Activated CD4-positive, alpha-beta T cell treated with anti-CD3 and anti-CD28 coated beads for 1 hour (primary cell): ENCODE measurements around the gene MSI2.

ENCODE experiments used
- DNase-seq: peaks from one replicate; pipeline ENCODE4 v3.0.0-alpha.2; 2020

Gene MSI2

DNA sequence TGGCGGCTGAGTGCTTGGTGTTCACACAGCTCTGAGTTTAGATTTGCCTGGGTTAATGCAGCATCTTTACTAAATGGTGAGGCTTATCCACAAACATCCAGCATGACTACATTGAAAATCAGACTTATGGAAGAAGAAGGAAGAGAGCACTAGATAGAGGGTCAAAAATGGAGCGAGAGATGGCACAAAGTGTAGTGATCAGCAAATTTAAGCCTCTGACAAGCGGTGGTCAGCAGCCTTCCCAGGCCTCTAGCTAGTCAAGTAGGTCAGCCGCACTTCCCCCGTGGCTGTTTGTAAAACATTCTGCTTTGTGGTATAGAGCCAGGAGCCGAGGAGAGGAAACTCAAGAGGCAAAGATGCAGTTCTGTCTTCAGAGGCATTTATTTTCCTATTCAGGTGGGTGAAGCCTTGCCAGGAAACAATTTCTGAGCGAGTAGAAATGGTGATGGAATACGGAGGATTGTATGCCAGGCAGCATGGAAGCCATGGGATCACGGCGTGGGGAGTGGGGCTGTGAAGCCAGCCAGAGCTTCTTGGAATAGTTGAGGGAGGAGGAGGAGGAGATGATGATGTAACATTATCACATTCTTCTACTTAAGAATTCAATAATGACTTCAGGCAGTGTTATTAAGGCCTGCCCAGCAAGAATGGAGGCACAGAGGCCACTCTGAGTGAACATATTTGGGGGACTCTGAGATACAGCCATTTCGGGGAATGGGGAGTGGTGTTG is 118.9 kb downstream of the MSI2 start:
- DNase-seq, result no peak

DNA sequence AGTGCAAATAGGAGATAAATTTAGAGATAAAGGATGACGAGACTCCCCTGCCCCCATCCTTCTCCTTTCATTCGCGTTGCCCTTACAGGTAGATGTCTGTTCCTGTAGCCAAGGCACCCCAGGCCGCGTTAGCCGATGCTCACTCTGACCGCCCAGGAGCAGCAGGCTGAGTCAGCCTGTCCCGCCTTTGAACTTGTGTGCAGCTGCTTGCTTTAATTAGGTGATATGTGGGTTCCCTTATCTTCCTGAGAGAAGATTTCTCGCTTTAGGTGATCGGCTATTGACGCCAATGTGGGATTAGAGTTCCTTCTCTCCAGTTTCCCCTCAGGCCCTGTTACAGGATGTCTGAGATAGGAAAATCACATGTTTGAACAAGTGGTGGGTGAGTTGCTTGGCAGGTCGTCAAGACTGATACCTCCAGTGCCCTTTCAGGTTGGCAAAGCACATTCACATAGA is 119.5 kb downstream of the MSI2 start:
- DNase-seq, result no peak

DNA sequence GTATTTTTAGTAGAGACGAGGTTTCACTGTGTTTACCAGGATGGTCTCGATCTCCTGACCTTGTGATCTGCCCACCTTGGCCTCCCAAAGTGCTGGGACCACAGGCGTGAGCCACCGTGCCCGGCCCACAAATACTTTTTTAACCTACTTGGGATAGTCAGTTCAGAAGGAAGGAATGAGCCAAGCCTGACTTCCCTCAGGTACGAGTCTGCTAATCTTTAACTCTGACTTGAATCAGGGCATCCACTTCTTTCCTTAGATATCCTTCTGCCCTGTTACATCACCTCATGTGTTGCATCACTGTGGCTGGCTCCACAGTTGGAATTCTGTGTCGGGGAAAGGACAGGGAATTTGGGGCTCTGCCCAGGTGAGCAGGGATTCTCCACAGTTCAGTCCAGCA is 120.8 kb downstream of the MSI2 start:
- no peak for DNase-seq

DNA sequence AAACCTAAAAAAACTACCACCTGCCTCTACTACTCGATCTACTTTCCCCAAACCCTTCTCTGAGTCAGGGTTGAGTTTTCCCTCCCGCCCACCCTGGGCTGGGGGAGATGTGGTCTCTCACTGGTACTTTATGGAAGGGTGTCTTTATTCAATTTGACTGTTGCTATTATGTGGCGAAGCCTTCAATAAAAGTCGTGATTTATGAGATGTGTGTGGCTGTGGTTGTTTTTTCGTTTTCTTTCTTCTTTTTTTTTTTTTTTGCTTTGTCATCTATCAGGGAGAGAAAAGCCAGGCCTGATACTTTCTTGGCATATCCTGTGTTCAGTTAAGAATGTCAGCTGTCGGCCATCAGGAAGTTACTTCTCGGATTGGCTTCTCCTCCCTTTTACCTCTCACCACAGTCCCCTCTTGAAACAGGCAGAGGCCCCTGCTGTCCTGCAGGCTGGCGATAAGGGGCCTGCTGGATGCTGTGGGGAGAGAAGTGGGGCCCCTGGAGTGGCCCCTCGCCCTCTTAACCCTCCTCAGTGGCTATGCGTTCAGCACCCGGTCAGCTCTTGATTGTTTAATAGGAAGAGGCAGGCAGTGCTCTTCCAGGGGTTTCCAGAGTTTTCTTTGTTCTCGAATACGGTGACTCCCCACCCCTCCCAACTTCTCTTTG is 123.0 kb downstream of the MSI2 start:
- DNase-seq, result no peak

DNA sequence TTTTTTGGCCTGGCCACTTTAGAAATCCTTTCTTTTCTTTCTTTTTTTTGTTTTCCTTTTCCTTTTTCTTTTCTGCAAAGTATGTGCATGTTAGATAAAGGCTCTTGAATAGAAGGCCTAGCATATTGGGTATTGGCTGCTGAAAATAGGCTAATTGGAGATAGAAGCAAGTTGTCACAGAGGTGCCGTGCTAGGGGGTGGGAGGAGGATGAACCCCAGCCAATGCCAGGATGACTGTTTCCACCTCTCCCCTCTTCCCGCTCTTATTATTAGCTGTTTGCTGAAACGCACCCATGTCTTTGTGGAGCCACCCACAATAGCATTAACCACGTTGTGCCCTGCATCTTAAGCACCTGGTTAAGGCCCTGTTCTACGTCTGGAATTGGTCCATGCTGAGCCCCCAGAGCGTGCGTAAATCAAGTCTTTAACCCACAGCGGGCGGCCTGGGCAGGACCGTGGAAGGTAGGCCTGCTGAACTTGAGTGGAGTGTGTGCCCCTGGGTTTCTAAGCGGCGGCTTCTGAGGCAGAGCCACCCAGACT is 123.6 kb downstream of the MSI2 start:
- no peak for DNase-seq

DNA sequence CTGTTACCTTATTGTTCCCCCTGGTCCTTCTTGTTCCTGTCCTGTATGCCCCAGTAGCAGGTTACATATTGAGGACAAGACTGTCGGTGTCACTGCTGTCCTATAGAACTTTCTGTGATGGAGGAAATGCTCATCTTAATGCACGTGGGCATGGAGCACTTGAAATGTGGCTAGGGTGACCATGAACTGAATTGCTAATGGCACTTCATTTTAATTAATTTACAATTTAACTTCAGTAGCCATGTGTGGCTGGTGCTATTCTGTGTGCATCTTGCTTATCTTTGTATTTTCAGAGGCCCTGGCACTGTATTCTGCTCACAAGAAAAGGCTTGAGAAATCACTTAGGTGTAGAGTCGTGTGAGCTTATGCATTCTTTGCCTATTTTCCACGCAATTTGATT is 125.2 kb downstream of the MSI2 start:
- no peak for DNase-seq

DNA sequence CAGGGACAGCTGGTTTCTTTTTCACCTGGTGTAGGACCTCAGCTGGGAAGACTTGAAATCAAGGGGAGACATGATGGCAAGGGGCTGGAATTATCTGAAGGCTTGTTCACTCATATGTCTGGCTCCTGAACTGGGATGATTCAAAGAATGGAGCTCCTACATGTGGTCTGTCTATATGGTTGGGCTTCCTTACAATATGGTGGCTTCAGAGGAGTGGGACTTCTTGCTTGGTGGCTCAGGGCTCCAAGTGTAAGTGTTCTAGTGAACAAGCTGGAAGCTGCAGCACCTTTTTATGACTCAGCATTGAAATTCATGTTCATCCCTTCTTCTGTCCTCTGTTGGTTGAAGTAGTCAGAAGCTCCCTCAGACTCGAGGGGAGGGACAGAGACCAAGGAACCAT is 127.9 kb downstream of the MSI2 start:
- DNase-seq, result no peak

DNA sequence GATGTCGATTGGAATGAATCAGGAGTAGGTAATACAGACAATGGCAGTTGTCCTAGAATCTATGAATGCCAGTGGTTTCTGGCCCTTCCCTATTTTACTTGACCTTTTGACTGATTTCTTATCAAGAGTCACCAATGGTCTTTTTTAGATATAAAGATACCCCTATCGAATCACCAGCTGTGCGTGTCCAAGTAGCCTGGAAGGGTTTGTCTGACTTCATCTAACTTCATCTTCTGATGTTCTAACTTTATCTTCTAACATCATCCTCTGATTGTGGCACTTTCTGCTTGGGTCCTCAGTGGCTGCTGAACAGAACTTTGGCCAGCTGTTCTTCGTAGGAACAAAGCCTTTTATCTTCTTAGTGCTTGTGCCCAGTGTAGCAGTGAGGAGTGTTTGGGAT is 129.7 kb downstream of the MSI2 start:
- no peak for DNase-seq

DNA sequence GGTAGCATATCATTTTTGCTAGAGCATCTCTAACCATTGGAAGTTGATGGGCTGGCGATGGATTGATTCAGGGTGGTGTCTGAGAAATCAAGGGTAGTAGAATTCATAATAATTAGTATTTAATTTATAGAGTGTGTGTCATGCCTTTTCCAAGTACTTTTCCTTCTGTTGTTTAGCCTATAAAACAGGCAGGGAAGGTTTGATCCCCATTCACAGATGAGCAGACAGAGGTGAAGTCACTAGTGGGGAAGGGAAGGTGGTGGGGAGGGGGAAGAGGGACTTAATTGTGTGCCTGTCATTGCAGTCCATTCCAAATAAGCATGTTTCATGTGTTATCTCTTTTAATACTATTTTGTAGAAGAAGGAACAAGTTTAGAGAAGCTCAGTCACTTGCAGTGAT is 131.3 kb downstream of the MSI2 start:
- DNase-seq, result no peak

DNA sequence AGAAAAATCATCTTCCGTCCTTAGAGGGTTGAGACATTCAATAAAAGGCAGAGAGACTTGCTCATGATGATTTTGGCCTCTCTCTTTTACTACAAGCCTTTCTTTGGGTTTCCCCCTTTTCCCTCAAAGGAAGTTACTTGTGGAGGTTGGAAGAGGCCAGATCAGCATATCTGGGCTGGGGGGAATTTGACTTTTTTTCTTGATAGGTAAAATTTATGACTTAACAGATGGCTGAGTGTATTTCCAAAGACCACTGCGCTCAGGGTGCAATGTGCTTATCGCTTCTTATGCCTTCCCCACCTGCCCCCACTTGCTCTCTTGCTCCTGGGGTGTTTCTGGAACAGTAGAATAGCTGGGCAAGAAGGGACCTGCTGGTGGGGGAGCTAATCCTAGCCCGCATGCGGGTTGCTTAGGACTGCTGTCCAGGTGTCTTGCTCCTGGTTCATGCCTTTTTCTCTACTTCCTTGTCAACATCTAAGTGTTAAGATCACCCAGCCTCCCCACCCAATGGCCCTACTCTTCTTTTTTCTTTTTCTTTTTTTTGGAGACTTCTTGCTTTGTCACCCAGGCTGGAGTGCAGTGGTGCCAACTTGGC is 131.9 kb downstream of the MSI2 start:
- DNase-seq, result no peak

DNA sequence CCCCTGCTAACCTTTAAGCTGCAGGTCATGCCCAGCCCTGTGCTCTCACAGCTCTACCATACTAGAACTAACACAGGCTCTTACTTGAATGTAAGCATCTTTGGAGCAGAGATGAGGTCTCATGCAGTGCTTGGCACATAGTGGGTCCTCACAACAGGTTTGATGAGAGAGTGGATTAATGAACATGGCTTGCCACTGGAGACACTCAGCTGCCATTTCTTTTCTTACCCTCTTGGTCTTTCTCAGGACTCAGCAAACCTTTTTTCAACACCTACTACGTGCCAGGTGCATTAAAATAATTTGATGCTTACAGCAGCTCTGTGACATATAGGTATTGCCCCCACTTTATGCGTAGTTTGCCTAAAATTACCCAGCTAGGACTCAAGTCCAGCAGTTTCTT is 133.2 kb downstream of the MSI2 start:
- DNase-seq, result no peak

DNA sequence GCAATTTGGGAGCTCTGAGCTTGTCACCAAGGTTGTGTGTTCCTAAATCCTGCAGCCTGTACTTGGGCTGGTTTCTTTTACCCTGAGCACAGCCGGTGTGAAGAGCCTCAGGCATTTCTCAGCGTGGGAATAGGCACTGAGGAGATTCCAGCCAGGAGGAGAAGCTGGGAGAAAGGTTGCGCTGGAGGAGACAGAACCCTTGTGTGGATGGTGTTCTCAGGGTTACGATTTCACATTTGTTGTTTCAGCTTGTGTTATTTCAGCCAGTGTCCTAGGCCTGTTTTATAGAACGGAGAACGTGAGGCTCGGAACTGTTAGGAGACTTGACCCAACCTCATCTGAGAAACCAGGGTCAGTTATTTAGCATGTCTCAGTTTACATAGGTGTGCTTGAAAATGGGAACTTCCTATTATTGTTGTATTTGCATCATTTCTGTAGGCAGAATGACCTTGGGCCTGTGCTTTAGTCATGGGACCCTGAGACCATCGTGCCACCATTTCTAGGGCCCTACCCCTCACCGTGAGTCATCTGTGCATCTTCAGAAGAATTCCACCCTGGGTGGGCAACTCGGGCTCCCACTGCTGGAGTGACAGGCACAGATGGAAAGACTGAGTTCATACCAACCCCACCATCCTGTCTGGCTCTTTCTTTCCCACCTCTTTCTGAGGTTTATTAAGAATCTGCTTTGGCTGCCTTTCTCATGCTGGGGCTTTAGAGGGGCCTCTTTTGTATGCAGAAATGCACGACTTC is 134.9 kb downstream of the MSI2 start:
- DNase-seq, result no peak

DNA sequence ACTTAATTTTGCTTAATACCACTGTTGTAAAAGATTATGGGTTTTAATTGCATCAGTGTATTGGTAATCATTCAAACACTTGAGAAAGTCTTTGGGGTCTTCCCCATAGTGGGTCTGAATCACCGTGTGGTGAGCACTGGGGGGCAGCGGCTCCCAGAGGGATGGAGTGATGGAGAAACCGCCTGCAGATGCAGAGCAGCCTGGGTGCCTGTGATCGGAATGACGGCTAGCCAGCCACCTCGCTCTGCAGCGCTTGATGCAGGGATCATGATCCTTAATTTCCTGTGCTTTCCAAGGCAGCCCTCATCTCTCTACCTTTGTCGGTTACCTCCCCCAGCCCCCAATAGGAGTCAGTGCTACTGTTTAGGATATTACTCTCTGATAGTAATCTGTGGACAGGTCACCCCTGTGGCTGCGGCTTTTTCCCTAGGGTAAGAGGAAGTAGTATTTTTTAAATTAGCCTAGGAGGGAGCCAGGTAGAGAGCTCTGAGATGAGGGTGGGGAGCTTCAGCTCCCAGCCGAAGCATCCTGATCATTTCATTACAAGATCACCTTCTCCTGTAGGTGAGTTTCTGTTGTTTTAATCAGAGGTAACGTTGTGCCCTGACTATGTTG is 135.6 kb downstream of the MSI2 start:
- DNase-seq, result no peak

DNA sequence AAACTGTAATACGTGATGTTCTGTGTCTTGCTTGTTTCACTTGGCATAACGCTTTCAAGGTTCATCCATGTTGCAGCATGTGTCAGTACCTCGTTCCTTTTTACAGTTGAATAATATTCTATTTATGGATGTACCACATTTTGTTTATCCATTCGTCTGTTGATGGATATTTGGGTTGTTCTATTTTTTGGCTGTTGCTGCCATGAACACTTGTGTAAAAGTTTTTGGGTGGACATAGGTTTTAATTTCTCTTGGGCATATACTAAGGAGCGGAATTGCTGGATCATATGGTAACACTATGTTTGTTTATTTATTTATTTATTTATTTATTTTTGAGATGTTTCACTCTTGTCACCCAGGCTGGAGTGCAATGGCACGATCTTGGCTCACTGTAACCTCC is 137.0 kb downstream of the MSI2 start:
- DNase-seq, result no peak

DNA sequence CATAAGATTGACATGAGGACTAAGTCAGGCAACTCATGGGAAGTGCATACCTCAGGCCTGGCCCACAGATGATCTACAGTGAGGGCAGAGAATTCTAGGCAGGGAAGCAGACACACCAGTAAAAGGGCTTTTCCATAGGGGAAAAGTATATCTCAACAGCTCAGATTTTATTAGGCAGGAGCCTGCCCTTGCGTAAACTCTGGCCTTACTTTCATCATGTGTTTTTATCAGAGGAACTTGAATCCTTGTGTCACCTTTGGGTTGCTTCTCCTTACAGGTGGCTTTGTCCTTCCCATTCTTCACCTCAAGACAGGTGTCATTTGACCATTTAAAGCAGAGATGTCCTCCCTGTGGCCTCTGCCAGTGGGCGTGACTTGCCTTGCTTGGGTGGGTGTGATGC is 138.1 kb downstream of the MSI2 start:
- no peak for DNase-seq

DNA sequence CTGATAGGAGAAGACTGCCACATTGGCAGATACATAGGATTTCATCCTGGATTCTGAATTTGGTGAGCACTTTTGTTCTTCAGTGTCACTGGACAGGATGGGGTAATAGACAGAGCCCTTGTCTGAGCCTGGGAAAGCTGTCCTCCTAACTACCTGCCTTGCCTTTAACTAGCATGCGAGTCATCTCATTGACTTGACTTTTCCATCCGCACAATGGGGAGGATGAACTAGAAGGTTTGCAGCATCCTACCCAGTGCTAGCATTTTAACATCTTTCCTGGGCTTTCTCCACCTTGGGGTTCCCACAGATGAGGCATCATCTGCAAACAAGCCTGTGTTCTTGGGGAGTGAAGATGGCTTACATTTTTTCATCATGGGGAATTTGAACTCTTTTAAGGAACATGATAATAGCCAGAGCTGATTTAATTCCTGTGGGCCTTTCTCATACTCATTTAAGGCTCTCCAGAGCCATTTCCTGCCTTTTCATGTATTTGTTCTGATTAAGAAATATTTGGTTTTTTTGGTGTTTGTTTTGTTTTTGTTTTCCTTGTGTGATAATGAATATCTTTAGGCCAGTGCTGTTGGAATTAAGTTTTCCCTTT is 139.5 kb downstream of the MSI2 start:
- DNase-seq, result no peak

DNA sequence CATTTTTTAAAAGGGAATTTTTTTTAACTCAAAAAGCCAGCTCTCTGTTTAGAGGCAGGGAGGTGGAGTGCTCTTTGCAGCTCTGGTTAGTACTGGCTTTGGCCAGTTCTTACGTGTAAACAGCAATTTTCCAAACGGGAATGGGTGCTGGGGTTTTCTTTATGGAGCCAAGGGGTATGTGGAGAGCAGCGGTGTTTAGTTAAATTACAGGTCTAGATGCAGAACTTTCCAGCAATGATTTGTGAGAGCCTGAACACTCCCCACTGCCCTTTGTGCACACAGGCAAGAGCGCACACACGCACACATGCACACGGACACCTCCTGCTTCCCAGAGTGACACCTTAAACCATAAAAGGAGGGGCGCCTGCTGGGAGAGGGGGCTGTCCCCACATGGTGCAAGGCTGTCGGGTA is 140.2 kb downstream of the MSI2 start:
- no peak for DNase-seq

DNA sequence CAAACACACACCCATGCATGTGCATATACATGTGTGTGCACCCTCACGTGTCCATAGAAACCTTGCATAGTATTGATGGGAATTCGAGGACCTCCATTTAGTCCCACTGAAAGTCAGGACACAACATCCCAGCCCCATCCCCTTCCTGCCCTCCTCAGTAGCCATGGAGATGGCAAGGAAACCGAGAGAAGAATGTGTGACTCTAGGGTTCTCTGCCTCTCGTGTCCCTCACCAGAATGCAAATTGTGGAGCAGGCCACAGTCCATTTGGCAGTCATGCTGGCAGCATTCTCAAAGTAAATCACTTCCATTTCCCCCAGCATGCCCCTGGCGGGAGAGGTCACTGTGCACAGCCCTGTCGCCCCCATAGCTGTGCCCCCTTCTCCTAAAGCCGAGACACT is 141.1 kb downstream of the MSI2 start:
- DNase-seq, result no peak

DNA sequence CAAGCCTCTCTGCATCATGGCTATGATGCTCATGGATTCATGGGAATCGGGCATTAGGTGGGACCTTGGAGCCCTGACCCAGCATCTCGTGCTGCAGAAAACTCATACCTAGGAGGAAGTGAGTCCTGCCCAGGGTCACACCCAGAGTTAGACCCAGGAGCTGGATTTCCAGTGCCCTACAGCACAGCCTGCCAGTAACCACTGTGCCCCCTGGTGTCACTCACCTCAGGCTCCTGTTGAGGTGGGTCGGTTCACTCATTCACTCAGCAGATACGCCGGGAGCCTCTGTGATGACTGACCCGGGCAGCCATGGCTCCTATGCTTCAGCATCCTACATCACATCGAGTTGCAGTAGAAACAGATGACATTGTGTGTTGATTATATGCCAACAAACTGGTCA is 143.4 kb downstream of the MSI2 start:
- DNase-seq, result no peak

DNA sequence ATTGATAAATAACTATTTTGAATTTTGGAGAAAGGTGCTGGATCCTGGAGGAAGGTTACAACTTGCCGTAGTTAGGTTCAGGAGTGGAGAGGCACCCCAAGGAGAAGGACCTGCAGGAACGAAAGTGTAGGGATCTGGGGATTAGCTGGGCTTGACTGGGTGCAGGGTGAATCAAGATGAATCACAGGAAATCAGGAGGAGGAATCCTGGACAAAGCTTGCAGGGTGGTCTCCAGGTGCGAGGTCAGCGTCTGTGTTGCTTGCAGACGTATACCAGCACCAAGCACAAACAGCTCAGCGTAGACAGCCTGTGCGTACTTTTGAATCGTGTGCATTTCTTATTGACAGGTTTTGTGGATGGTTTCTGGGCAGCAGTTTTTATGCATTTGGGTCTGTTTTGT is 144.3 kb downstream of the MSI2 start:
- no peak for DNase-seq

DNA sequence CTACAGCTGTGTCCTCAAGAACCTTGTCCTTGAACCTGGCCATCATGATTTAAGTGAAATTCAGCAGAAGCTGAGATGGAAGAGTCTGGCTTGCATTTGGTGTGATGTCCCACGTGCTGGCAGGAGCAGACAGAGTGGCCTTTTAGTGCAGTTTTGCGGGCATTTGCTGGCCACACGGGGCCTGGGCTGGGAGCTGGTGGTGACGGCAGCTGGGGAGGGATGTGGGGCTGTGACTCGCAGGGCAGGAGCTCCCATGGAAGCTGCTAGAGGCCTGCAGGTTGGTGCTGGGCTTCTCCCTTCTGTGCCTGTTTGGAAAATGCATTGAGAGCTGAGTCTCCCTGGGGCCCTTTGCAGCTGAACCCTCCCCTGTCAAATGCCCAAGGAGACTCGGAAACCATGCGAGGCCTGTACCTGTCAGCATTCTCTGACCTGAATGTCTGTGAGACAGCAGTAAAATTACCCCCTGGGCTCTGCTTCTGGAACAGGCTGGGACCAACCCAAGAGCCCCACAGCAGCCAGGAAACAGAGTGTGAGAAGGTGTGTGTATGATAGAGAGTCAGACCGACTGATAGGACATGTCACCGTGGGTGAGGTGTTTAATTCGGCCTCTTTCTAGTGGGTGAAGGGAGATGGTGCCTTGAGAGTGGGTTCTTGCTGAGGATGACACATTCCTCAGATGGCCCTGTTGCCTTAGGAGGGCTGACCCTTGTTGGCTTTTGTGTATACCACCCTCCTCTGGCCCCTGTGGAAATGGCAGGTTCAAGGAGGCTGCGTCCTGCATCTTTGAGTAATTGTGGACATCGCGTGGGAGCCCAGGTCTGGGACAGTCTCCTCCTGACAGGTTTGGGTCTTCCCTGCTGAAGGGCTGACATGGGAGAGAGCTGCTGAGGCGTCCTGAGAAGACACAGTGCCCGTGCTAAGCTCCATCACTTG is 145.5 kb downstream of the MSI2 start:
- DNase-seq, result no peak
